Neural progenitor cell (in vitro differentiated cells): ENCODE data around the gene COL13A1. TPM values are rescaled to one million over a fixed set of nuclear protein-coding genes. Genes with fewer than 3 reads are reported as not detected.

Source experiments
- DNase-seq: peaks from one replicate; pipeline ENCODE4 v3.0.0-alpha.2; 2016; ENCODE audit warnings: low spot score
- H2AFZ ChIP-seq: fragments of 200-600 bp; sonication (generic); replicated peaks from 2 replicates; pipeline ENCODE4 v1.6.1; 2016; ENCODE audit warnings: antibody characterized with exemption
- H3F3A ChIP-seq: fragments of 200-600 bp; sonication (generic); 2 replicates; pipeline ENCODE4 v1.6.1; 2016; ENCODE audit warnings: antibody characterized with exemption, low read depth
- H3K27ac ChIP-seq: fragments of 200-600 bp; sonication (generic); 2 replicates; pipeline ENCODE4 v1.5.1; 2016; ENCODE audit warnings: mild to moderate bottlenecking
- H3K27me3 ChIP-seq: fragments of 200-600 bp; sonication (generic); 2 replicates; pipeline ENCODE4 v1.6.1; 2016; ENCODE audit warnings: mild to moderate bottlenecking, moderate library complexity
- H3K36me3 ChIP-seq: fragments of 200-600 bp; sonication (generic); 2 replicates; pipeline ENCODE4 v1.5.1; 2016
- H3K4me1 ChIP-seq: fragments of 200-600 bp; sonication (generic); 2 replicates; pipeline ENCODE4 v1.6.1; 2016; ENCODE audit warnings: mixed run types
- H3K4me2 ChIP-seq: fragments of 200-600 bp; sonication (generic); 2 replicates; pipeline ENCODE4 v1.6.1; 2016
- H3K4me3 ChIP-seq: fragments of 200-600 bp; sonication (generic); 2 replicates; pipeline ENCODE4 v1.5.1; 2016
- H3K79me2 ChIP-seq: fragments of 200-600 bp; sonication (generic); 2 replicates; pipeline ENCODE4 v1.6.1; 2016; ENCODE audit warnings: low read depth
- H3K9ac ChIP-seq: fragments of 200-600 bp; sonication (generic); 2 replicates; pipeline ENCODE4 v1.6.1; 2016
- H3K9me3 ChIP-seq: fragments of 200-600 bp; sonication (generic); 2 replicates; pipeline ENCODE4 v1.5.1; 2016; ENCODE audit warnings: low read depth
- H4K20me1 ChIP-seq: fragments of 200-600 bp; sonication (generic); 2 replicates; pipeline ENCODE4 v1.6.1; 2016; ENCODE audit warnings: low read depth
- H3K27ac Mint-ChIP-seq: 3 replicates; pipeline ENCODE4 v1.8.0; 2021; ENCODE audit warnings: mixed read lengths
- H3K27me3 Mint-ChIP-seq: 2 replicates; pipeline ENCODE4 v1.8.0; 2022; ENCODE audit warnings: low read depth, mild to moderate bottlenecking, inconsistent platforms, moderate library complexity, mixed read lengths; ENCODE audit not compliant: insufficient read depth
- H3K36me3 Mint-ChIP-seq: 3 replicates; pipeline ENCODE4 v1.8.0; 2021; ENCODE audit warnings: mixed read lengths
- H3K4me1 Mint-ChIP-seq: 3 replicates; pipeline ENCODE4 v1.8.0; 2021; ENCODE audit warnings: mixed read lengths
- H3K4me3 Mint-ChIP-seq: 3 replicates; pipeline ENCODE4 v1.8.0; 2021; ENCODE audit warnings: mild to moderate bottlenecking, moderate library complexity, mixed read lengths
- H3K9me3 Mint-ChIP-seq: 3 replicates; pipeline ENCODE4 v1.8.0; 2020; ENCODE audit warnings: mixed read lengths
- CTCF ChIP-seq: fragments of 200-600 bp; sonication (generic); IDR thresholded peaks from 2 replicates; pipeline ENCODE4 v1.5.1; 2017; ENCODE audit warnings: antibody characterized with exemption, mild to moderate bottlenecking
- EZH2 ChIP-seq: fragments of 200-600 bp; sonication (generic); IDR thresholded peaks from 2 replicates; pipeline ENCODE4 v1.6.1; 2017; ENCODE audit warnings: antibody characterized with exemption, mild to moderate bottlenecking, moderate library complexity
- EZH2phosphoT487 ChIP-seq: fragments of 200-600 bp; sonication (generic); IDR thresholded peaks from 2 replicates; pipeline ENCODE4 v1.6.1; 2017; ENCODE audit warnings: antibody characterized with exemption
- total RNA-seq: library from RNA; depleted of rRNA; stranded (reverse); fragments of >200 nt; gene quantifications from 2 replicates; pipeline ENCODE4 v1.2.3, GENCODE V29; 2015; ENCODE audit warnings: low replicate concordance

The COL13A1 gene
- total RNA-seq, 1 donor from 2014 or later, result 1.3 TPM

GRCh38 chr10:69979174-69979573, 177.5 kb downstream of the COL13A1 start:
- H3K27ac ChIP-seq, result no peak overlapping the region
- no peaks in the 10 kb centered on the region for H3K9me3 ChIP-seq
- H3K4me3 Mint-ChIP-seq, result no peak overlapping the region
- H3K36me3 ChIP-seq, result no peaks in the 10 kb centered on the region
- DNase-seq, result no peak
- H3K4me1 ChIP-seq, result no peaks in the 10 kb centered on the region
- H3K4me2 ChIP-seq, result no peak overlapping the region
- no peak overlapping the region for H3K9ac ChIP-seq
- TF ChIP-seq EZH2phosphoT487 (no peak), CTCF (no peak), EZH2 (no peak)
- H3F3A ChIP-seq, result no peaks in the 10 kb centered on the region
- H4K20me1 ChIP-seq, result no peaks in the 10 kb centered on the region
- peaks cover 6% of the 10 kb centered on the region for H3K27me3 Mint-ChIP-seq
- H2AFZ ChIP-seq, result no peak overlapping the region
- H3K4me3 ChIP-seq, result no peak overlapping the region
- H3K4me1 Mint-ChIP-seq, result peaks cover 8% of the 10 kb centered on the region
- peaks cover 2% of the 10 kb centered on the region for H3K27me3 ChIP-seq
- H3K27ac Mint-ChIP-seq, result no peak overlapping the region
- H3K36me3 Mint-ChIP-seq, result no peaks in the 10 kb centered on the region
- peaks cover 18% of the 10 kb centered on the region for H3K9me3 Mint-ChIP-seq
- H3K79me2 ChIP-seq, result no peaks in the 10 kb centered on the region

GRCh38 chr10:69980672-69981071, 179.0 kb downstream of the COL13A1 start:
- TF ChIP-seq CTCF, result no peak
- TF ChIP-seq EZH2, result no peak
- no peak for TF ChIP-seq EZH2phosphoT487
- no peak overlapping the region for H3K4me2 ChIP-seq
- no peaks in the 10 kb centered on the region for H4K20me1 ChIP-seq
- Mint-ChIP-seq H3K4me3 (no peak overlapping the region), H3K4me1 (no peaks in the 10 kb centered on the region), H3K36me3 (no peaks in the 10 kb centered on the region), H3K27me3 (peaks cover 6% of the 10 kb centered on the region), H3K9me3 (peaks cover 18% of the 10 kb centered on the region), H3K27ac (no peak overlapping the region)
- no peak overlapping the region for H3K27ac ChIP-seq
- peaks cover 2% of the 10 kb centered on the region for H3K27me3 ChIP-seq
- no peak overlapping the region for H3K4me3 ChIP-seq
- no peak for DNase-seq
- H3K4me1 ChIP-seq, result no peaks in the 10 kb centered on the region
- H2AFZ ChIP-seq, result no peak overlapping the region
- no peaks in the 10 kb centered on the region for H3K79me2 ChIP-seq
- no peaks in the 10 kb centered on the region for H3F3A ChIP-seq
- no peaks in the 10 kb centered on the region for H3K36me3 ChIP-seq
- H3K9ac ChIP-seq, result no peak overlapping the region
- no peaks in the 10 kb centered on the region for H3K9me3 ChIP-seq

GRCh38 chr10:69988094-69988493, 186.4 kb downstream of the COL13A1 start:
- no peaks in the 10 kb centered on the region for H3K36me3 ChIP-seq
- H3K27ac ChIP-seq, result no peak overlapping the region
- no peaks in the 10 kb centered on the region for H3K27me3 Mint-ChIP-seq
- no peak overlapping the region for H3K9ac ChIP-seq
- no peaks in the 10 kb centered on the region for H3F3A ChIP-seq
- TF ChIP-seq CTCF (no peak), EZH2 (no peak), EZH2phosphoT487 (no peak)
- no peaks in the 10 kb centered on the region for H3K36me3 Mint-ChIP-seq
- H3K9me3 Mint-ChIP-seq, result no peaks in the 10 kb centered on the region
- H4K20me1 ChIP-seq, result no peaks in the 10 kb centered on the region
- H3K27me3 ChIP-seq, result peaks cover 54% of the 10 kb centered on the region
- no peaks in the 10 kb centered on the region for H3K79me2 ChIP-seq
- H3K4me3 ChIP-seq, result no peak overlapping the region
- H3K4me3 Mint-ChIP-seq, result no peak overlapping the region
- no peaks in the 10 kb centered on the region for H3K9me3 ChIP-seq
- H3K4me1 ChIP-seq, result no peaks in the 10 kb centered on the region
- H2AFZ ChIP-seq, result no peak overlapping the region
- no peak overlapping the region for H3K4me2 ChIP-seq
- no peak overlapping the region for H3K27ac Mint-ChIP-seq
- no peak for DNase-seq
- H3K4me1 Mint-ChIP-seq, result no peaks in the 10 kb centered on the region
